ENCODE data around the gene RBL1. TPM values are rescaled to one million over a fixed set of nuclear protein-coding genes. Genes with fewer than 3 reads are reported as not detected.
"Not testable (repeated sequence)": the region's sequence is repeated elsewhere in the genome, so short reads cannot be mapped to it uniquely, and the experiment has no call there.

The RBL1 gene
- total RNA-seq, 1 donor from 2014 or later, result 22.1 TPM

DNA sequence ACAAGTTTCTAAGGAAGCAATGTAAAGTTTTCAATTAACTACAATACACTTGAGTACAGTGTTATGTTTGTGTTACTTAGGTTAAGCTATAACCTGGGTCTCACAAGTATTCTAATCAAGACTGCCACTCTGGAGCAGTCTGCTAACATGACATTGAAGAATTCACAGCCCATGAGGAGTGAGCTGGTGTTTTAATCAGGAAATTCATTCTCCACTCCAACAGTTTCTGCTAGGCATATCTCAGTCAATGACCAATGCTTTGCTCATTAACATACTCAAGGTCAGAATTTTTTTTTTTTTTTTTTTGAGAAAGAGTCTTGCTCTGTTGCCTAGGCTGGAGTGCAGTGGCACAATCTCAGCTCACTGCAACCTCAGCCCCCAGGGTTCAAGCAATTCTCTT lies 84.7 kb downstream of the RBL1 start:
- H3K9me3 ChIP-seq (ENCODE audit: low read depth), result no peaks in the 10 kb centered on the region
- H3K79me2 ChIP-seq (ENCODE audit: low read depth), result no peaks in the 10 kb centered on the region
- Mint-ChIP-seq H3K4me1 (peaks cover 3% of the 10 kb centered on the region), H3K9me3 (peaks cover 9% of the 10 kb centered on the region), H3K27me3 (ENCODE audit: insufficient read depth, low read depth) (no peaks in the 10 kb centered on the region), H3K4me3 (no peak overlapping the region), H3K36me3 (peaks cover 20% of the 10 kb centered on the region), H3K27ac (no peak overlapping the region)
- no peak overlapping the region for H3K4me2 ChIP-seq
- TF ChIP-seq EZH2phosphoT487 (IDR thresholded peaks at IDR 0.05), result no peak
- TF ChIP-seq EZH2 (IDR thresholded peaks at IDR 0.05), result no peak
- TF ChIP-seq CTCF (IDR thresholded peaks at IDR 0.05), result no peak
- H2AFZ ChIP-seq (replicated peaks), result no peak overlapping the region
- peaks cover 4% of the 10 kb centered on the region for H3K36me3 ChIP-seq
- no peak overlapping the region for H3K4me3 ChIP-seq
- no peaks in the 10 kb centered on the region for H3F3A ChIP-seq (ENCODE audit: low read depth)
- H3K27ac ChIP-seq, result no peak overlapping the region
- H3K27me3 ChIP-seq, result no peaks in the 10 kb centered on the region
- H3K9ac ChIP-seq, result no peak overlapping the region
- H3K4me1 ChIP-seq, result no peaks in the 10 kb centered on the region
- H4K20me1 ChIP-seq (ENCODE audit: low read depth), result no peaks in the 10 kb centered on the region
- no peak for DNase-seq (ENCODE audit: low spot score)

- Histone ChIP-seq H3K4me2 (no peak overlapping the region), H3K27ac (no peak overlapping the region), H3K4me1 (no peaks in the 10 kb centered on the region), H3K79me2 (ENCODE audit: low read depth) (no peaks in the 10 kb centered on the region), H2AFZ (replicated peaks) (no peak overlapping the region), H3F3A (ENCODE audit: low read depth) (no peaks in the 10 kb centered on the region), H3K36me3 (peaks cover 8% of the 10 kb centered on the region), H3K9ac (no peak overlapping the region), H4K20me1 (ENCODE audit: low read depth) (no peaks in the 10 kb centered on the region), H3K27me3 (no peaks in the 10 kb centered on the region), H3K9me3 (ENCODE audit: low read depth) (no peaks in the 10 kb centered on the region), H3K4me3 (no peak overlapping the region)
- Mint-ChIP-seq H3K4me1 (no peaks in the 10 kb centered on the region), H3K27ac (no peak overlapping the region), H3K9me3 (peaks cover 5% of the 10 kb centered on the region), H3K27me3 (ENCODE audit: insufficient read depth, low read depth) (no peaks in the 10 kb centered on the region), H3K4me3 (no peak overlapping the region), H3K36me3 (peaks cover 17% of the 10 kb centered on the region)
- no peak for DNase-seq (ENCODE audit: low spot score)
- TF ChIP-seq EZH2phosphoT487 (IDR thresholded peaks at IDR 0.05), result no peak
- TF ChIP-seq EZH2 (IDR thresholded peaks at IDR 0.05), result no peak
- TF ChIP-seq CTCF (IDR thresholded peaks at IDR 0.05), result no peak
Measured at GRCh38 chr20:37007898-37008649, 87.7 kb downstream of the RBL1 start.

DNA sequence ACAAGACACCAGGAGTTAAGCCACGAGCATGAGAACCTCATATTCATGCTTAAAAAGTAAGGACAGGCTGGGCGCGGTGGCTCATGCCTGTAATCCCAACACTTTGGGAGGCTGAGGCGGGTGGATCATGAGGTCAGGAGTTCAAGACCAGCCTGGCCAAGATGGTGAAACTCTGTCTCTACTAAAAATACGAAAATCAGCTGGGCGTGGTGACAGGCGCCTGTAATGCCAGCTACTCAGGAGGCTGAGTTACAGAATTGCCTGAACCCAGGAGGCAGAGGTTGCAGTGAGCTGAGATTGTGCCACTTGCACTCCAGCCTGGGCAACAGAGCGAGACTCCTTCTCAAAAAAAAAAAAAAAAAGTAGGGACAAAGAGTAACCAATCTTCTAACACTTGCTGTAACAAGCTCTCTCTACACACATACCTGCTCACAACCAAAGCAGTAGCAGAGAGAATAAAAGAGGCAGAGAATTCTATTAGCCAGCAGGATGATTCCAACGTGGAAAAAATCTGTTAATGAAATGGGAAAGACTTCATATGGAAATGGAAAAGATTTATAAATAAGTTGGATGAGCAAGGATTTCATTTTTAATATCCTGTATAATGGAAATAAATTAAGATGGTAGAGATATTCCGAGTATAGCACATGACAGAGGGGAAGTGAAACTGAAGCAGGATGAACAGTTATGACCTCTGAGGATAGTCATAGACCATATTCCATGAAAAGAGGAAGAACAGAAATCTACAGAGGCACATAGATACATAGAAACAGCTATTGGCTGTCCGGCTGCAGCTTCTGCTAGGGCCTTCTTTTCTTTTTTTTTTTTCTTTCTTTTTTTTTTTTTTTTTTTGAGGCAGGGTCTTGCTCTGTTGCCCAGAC lies 90.5 kb downstream of the RBL1 start:
- H3K79me2 ChIP-seq (ENCODE audit: low read depth); H3K9me3 ChIP-seq (ENCODE audit: low read depth); H3K4me2 ChIP-seq; H3K4me1 ChIP-seq; H3K27me3 ChIP-seq; H3K4me3 ChIP-seq; H3K4me1 Mint-ChIP-seq; H3K27me3 Mint-ChIP-seq (ENCODE audit: insufficient read depth, low read depth); H3F3A ChIP-seq (ENCODE audit: low read depth); H3K27ac Mint-ChIP-seq; H3K9me3 Mint-ChIP-seq; DNase-seq (ENCODE audit: low spot score); H3K36me3 ChIP-seq; H3K27ac ChIP-seq; H3K9ac ChIP-seq; H3K4me3 Mint-ChIP-seq; H4K20me1 ChIP-seq (ENCODE audit: low read depth); H2AFZ ChIP-seq (replicated peaks): not testable (repeated sequence)
- peaks cover 17% of the 10 kb centered on the region for H3K36me3 Mint-ChIP-seq

DNA sequence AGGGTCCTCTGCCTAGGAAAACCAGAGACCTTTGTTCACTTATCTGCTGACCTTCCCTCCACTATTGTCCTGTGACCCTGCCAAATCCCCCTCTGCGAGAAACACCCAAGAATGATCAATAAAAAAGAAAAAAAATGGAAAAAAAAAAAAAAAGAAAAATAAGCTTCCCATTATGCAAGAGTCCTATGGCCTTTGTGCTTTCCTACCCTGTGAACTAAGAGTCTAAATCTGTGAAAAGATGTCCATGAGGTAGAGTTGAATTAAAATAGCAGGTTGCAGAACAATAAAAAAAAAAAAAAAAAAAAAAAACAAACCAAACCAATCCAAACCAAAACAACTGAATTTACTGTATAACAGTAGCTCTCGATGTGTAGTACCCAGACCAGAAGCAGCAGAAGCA lies 94.2 kb downstream of the RBL1 start:
- not testable (repeated sequence) for H3K27me3 ChIP-seq; H3K36me3 ChIP-seq; H3K4me1 ChIP-seq; H3K9me3 Mint-ChIP-seq; H3F3A ChIP-seq (ENCODE audit: low read depth); H3K4me3 Mint-ChIP-seq; H3K4me2 ChIP-seq; H2AFZ ChIP-seq (replicated peaks); H4K20me1 ChIP-seq (ENCODE audit: low read depth); H3K9me3 ChIP-seq (ENCODE audit: low read depth); H3K4me1 Mint-ChIP-seq; H3K27me3 Mint-ChIP-seq (ENCODE audit: insufficient read depth, low read depth); H3K27ac Mint-ChIP-seq; H3K27ac ChIP-seq; H3K4me3 ChIP-seq; DNase-seq (ENCODE audit: low spot score); H3K79me2 ChIP-seq (ENCODE audit: low read depth); H3K9ac ChIP-seq
- peaks cover 34% of the 10 kb centered on the region for H3K36me3 Mint-ChIP-seq

DNA sequence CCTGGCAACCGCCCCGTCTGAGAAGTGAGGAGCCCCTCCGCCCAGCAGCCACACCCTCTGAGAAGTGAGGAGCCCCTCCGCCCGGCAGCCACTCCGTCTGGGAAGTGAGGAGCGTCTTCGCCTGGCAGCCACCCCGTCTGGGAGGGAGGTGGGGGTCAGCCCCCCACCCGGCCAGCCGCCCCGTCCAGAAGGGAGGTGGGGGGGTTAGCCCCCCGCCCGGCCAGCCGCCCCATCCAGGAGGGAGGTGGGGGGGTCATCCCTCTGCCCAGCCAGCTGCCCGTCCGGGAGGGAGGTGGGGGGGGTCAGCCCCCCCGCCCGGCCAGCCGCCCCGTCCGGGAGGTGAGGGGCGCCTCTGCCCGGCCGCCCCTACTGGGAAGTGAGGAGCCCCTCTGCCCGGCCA lies 95.6 kb downstream of the RBL1 start:
- not testable (repeated sequence) for H3K27ac ChIP-seq; H3F3A ChIP-seq (ENCODE audit: low read depth); H4K20me1 ChIP-seq (ENCODE audit: low read depth); H3K79me2 ChIP-seq (ENCODE audit: low read depth); H3K27ac Mint-ChIP-seq; H3K27me3 Mint-ChIP-seq (ENCODE audit: insufficient read depth, low read depth); H3K9ac ChIP-seq; H2AFZ ChIP-seq (replicated peaks); H3K4me3 ChIP-seq; H3K4me3 Mint-ChIP-seq; DNase-seq (ENCODE audit: low spot score); H3K9me3 Mint-ChIP-seq; H3K4me1 ChIP-seq; H3K27me3 ChIP-seq; H3K9me3 ChIP-seq (ENCODE audit: low read depth); H3K4me2 ChIP-seq; H3K4me1 Mint-ChIP-seq
- H3K36me3 Mint-ChIP-seq, result peaks cover 44% of the 10 kb centered on the region
- H3K36me3 ChIP-seq, result peaks cover 19% of the 10 kb centered on the region
